ENCODE data around the gene CTIF.

The CTIF gene

DNA sequence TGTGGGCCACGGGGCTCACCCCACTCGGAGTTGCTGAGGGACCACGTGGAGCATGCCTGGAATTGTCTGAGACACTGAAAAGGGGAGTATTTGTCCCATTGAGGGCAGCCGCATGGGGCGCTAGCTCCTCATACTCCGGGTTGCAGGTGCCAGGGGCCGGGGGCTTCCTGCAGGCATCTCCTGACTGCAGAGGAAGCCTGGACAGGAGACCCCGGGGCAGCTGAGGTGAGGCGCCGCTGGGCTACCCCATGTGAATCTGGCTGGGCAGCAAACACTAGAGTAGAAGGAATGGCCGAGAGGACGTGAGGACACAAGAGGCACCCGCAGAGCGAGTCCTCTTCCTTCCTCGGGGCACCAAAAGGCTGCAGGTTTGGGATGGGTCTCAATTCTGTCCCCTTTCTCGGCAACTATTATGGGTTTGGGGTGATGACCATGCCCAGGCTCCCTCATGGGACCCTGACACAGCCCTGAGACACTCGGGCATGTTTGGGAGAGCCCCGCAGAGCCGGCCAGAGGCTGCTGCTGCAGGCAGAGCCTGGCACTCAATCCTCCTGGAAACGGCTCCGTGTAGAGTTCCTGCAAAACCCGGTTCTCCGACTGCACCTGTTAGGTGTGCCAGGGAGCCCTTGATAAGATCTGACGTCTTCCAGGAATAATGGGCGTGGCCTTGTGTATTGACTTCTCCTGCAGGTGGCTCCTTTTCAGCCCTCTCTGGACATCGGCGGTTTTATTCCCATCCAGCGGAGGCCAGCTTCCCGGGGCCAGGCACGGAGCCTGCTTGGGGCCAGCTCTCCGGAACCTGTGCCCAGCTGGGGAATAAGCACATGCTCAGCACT is 77.0 kb downstream of the CTIF start:
- TF ChIP-seq, protein P1, sequence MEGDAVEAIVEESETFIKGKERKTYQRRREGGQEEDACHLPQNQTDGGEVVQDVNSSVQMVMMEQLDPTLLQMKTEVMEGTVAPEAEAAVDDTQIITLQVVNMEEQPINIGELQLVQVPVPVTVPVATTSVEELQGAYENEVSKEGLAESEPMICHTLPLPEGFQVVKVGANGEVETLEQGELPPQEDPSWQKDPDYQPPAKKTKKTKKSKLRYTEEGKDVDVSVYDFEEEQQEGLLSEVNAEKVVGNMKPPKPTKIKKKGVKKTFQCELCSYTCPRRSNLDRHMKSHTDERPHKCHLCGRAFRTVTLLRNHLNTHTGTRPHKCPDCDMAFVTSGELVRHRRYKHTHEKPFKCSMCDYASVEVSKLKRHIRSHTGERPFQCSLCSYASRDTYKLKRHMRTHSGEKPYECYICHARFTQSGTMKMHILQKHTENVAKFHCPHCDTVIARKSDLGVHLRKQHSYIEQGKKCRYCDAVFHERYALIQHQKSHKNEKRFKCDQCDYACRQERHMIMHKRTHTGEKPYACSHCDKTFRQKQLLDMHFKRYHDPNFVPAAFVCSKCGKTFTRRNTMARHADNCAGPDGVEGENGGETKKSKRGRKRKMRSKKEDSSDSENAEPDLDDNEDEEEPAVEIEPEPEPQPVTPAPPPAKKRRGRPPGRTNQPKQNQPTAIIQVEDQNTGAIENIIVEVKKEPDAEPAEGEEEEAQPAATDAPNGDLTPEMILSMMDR (IDR thresholded peaks at IDR 0.05) = no peak
- Histone ChIP-seq H3K4me3 (ENCODE audit: low read depth in 1 of 2, low read length in 1 of 2) (no peak overlapping the region), H3K9me3 (no peaks in the 10 kb centered on the region), H3K27me3 (no peaks in the 10 kb centered on the region), H3K4me1 (ENCODE audit: control insufficient read depth in 1 of 2, insufficient read depth in 1 of 2, low read depth in 1 of 2, low read length in 1 of 2) (no peaks in the 10 kb centered on the region), H3K27ac (no peak overlapping the region), H3K36me3 (no peaks in the 10 kb centered on the region)

DNA sequence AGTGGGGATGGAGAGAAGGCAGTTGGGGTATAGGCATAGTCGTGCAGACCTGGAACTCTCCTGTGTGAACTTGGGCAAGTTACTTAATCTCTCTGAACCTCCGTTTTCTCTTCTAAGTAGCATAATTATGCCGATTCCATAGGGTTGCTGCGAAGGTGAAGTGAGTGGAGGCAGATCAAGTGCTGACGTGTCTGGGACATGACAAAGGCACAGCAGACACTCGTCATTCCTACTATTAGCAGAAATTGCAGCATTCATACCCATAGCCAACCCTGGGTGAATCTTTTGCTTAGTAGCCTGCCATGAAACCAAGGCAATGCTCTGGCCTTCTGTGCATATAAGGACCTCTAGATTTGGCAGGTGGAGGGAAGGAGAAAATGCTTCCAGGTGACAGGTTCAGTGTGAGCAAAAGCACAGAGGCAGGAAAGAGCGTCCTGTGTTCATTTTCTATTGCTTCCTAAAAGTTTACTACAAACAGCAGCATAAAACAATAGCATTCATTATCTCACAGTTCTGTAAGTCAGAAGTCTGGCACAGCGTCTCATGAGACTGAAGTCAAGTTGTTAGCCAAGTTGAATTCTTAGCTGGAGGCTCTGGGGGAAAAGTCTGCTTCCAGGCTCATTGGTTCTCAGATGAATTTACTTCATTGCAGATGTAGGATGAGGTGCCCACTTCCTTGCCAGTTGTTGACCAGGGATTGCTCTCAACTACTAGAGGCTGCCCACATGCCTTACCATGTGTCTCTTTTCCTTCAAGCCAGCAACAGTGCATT is 77.8 kb downstream of the CTIF start:
- TF ChIP-seq, protein P1 (IDR thresholded peaks at IDR 0.05) = no peak
- H3K27me3 ChIP-seq = no peaks in the 10 kb centered on the region
- no peaks in the 10 kb centered on the region for H3K4me1 ChIP-seq (ENCODE audit: control insufficient read depth in 1 of 2, insufficient read depth in 1 of 2, low read depth in 1 of 2, low read length in 1 of 2)
- no peak overlapping the region for H3K4me3 ChIP-seq (ENCODE audit: low read depth in 1 of 2, low read length in 1 of 2)
- no peaks in the 10 kb centered on the region for H3K36me3 ChIP-seq
- H3K9me3 ChIP-seq = no peaks in the 10 kb centered on the region
- no peak overlapping the region for H3K27ac ChIP-seq

DNA sequence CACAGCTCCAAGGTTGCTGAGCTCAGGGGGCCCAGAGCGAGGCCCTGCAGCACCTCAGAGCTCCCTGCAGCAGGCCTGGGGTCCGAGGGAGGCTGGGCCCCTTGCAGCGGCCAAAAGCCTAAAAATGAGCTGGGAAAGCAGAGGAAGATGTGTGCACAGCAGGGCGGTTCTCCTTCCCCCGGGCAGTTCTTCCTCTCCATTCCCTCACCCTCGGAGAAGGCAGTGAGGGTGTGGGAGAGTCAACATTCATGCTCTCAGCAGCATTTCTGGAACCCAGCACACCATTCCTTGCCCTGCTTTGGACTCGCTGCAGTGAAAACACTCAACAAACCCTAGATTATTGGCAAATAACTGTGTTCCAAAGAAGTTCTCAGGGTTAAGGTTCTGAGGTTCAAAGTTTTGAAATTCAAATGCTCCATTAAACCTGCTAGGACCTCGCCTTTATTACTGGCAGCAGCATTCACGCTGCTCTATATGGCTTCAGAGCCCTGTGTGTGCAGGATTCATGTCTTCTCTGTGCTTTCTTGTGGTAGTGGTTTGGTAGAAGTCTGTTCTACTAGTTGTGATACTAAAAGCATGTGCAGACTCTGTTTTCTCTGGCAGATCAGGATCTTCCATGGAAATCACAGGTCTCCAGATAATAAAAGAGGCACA is 79.1 kb downstream of the CTIF start:
- Histone ChIP-seq H3K27me3 (no peaks in the 10 kb centered on the region), H3K4me1 (ENCODE audit: control insufficient read depth in 1 of 2, insufficient read depth in 1 of 2, low read depth in 1 of 2, low read length in 1 of 2) (no peaks in the 10 kb centered on the region)

DNA sequence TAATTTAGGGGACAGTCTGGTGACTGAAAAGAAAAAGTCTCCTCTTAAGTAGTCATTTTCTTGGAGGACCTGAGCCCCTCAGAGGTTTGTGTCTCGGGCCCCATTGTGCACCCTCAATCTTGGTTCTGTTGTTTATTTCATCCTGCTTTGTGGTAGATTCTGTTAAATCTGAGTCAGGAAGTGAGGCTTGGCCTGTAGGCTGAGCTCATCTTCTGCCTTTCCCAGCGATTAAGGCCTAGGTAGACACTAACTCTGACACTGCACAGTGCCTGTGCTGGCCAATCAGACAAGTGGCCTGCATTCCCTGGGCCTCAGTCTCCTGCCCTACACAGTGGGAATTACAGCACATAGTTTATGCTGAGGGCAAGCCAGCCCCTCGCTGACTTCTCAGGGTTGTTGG is 80.2 kb downstream of the CTIF start:
- H3K9me3 ChIP-seq = no peaks in the 10 kb centered on the region
- H3K27ac ChIP-seq = no peak overlapping the region
- H3K4me1 ChIP-seq (ENCODE audit: control insufficient read depth in 1 of 2, insufficient read depth in 1 of 2, low read depth in 1 of 2, low read length in 1 of 2) = no peaks in the 10 kb centered on the region
- no peak overlapping the region for H3K4me3 ChIP-seq (ENCODE audit: low read depth in 1 of 2, low read length in 1 of 2)
- TF ChIP-seq, protein P1 (IDR thresholded peaks at IDR 0.05) = no peak
- H3K36me3 ChIP-seq = no peaks in the 10 kb centered on the region
- H3K27me3 ChIP-seq = no peaks in the 10 kb centered on the region

More for the DNA sequence above, 79.1 kb downstream of the CTIF start:
- Histone ChIP-seq H3K36me3 (no peaks in the 10 kb centered on the region), H3K27ac (no peak overlapping the region), H3K9me3 (no peaks in the 10 kb centered on the region), H3K4me3 (ENCODE audit: low read depth in 1 of 2, low read length in 1 of 2) (no peak overlapping the region)
- TF ChIP-seq, protein P1 (IDR thresholded peaks at IDR 0.05) = no peak

DNA sequence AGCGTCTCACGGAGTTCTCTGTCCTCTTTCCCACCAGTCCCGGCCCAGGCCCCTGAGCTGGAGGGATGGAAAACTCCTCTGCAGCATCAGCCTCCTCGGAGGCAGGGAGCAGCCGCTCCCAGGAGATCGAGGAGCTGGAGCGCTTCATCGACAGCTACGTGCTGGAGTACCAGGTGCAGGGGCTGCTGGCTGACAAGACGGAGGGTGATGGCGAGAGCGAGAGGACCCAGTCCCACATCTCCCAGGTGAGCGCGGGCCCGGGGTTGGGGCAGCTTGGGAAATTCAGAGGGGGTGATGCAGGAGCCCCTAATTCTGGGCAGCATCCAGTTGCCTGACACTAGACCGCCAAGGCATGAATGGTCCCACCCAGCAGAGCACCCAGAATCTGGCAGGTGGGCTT is 80.7 kb downstream of the CTIF start:
- no peaks in the 10 kb centered on the region for H3K36me3 ChIP-seq
- H3K4me3 ChIP-seq (ENCODE audit: low read depth in 1 of 2, low read length in 1 of 2) = no peak overlapping the region
- H3K27me3 ChIP-seq = no peaks in the 10 kb centered on the region
- H3K27ac ChIP-seq = no peak overlapping the region
- no peaks in the 10 kb centered on the region for H3K9me3 ChIP-seq
- TF ChIP-seq, protein P1 (IDR thresholded peaks at IDR 0.05) = no peak
- H3K4me1 ChIP-seq (ENCODE audit: control insufficient read depth in 1 of 2, insufficient read depth in 1 of 2, low read depth in 1 of 2, low read length in 1 of 2) = no peaks in the 10 kb centered on the region
